Hypothalamus (tissue), 51 donors: Measurements from ENCODE around the gene REEP2.
"Not testable (repeated sequence)": the region's sequence is repeated elsewhere in the genome, so short reads cannot be mapped to it uniquely, and the experiment has no call there.

Source experiments
- DNase-seq, 51 donors: peaks; one replicate each; lab custom pipeline; 2025; lab: John Stamatoyannopoulos, UW

REEP2 gene

GRCh38 chr5:138465261-138466124 lies 26.6 kb downstream of the REEP2 start, which contains the start of gene EGR1:
Gene EGR1, plus strand, starts transcription at chr5:138465479. Its CDS starts 283 bp downstream, at chr5:138465762.
- peak in 50 of 51 donors; percentile 80 to 100 (median 97) for DNase-seq

- DNase-seq, result peak in 2 of 51 donors; percentile 45 to 65
These were observed 27.5 kb downstream of the REEP2 start for GRCh38 chr5:138466125-138466899.

- DNase-seq, result peak in 2 of 51 donors; percentile 40 to 54
These were observed 28.2 kb downstream of the REEP2 start for GRCh38 chr5:138466900-138467710.

DNA sequence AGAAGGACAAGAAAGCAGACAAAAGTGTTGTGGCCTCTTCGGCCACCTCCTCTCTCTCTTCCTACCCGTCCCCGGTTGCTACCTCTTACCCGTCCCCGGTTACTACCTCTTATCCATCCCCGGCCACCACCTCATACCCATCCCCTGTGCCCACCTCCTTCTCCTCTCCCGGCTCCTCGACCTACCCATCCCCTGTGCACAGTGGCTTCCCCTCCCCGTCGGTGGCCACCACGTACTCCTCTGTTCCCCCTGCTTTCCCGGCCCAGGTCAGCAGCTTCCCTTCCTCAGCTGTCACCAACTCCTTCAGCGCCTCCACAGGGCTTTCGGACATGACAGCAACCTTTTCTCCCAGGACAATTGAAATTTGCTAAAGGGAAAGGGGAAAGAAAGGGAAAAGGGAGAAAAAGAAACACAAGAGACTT lies 28.9 kb downstream of the REEP2 start:
- peak in 1 of 51 donors; percentile 43 for DNase-seq

DNA sequence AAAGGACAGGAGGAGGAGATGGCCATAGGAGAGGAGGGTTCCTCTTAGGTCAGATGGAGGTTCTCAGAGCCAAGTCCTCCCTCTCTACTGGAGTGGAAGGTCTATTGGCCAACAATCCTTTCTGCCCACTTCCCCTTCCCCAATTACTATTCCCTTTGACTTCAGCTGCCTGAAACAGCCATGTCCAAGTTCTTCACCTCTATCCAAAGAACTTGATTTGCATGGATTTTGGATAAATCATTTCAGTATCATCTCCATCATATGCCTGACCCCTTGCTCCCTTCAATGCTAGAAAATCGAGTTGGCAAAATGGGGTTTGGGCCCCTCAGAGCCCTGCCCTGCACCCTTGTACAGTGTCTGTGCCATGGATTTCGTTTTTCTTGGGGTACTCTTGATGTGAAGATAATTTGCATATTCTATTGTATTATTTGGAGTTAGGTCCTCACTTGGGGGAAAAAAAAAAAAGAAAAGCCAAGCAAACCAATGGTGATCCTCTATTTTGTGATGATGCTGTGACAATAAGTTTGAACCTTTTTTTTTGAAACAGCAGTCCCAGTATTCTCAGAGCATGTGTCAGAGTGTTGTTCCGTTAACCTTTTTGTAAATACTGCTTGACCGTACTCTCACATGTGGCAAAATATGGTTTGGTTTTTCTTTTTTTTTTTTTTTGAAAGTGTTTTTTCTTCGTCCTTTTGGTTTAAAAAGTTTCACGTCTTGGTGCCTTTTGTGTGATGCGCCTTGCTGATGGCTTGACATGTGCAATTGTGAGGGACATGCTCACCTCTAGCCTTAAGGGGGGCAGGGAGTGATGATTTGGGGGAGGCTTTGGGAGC lies 29.5 kb downstream of the REEP2 start:
- peak in 1 of 51 donors; percentile 24 for DNase-seq

DNA sequence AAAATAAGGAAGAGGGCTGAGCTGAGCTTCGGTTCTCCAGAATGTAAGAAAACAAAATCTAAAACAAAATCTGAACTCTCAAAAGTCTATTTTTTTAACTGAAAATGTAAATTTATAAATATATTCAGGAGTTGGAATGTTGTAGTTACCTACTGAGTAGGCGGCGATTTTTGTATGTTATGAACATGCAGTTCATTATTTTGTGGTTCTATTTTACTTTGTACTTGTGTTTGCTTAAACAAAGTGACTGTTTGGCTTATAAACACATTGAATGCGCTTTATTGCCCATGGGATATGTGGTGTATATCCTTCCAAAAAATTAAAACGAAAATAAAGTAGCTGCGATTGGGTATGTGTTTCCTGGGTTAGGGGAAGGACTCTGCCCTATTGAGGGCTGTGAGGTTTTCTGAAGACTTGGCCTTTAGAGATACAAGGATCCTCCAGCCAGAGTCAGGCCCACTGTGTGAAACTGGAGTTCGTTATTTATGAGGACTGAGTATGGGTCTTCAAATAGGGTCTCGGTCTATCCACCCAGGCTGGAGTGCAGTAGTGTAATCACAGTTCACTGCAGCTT lies 30.2 kb downstream of the REEP2 start:
- no peak for DNase-seq

DNA sequence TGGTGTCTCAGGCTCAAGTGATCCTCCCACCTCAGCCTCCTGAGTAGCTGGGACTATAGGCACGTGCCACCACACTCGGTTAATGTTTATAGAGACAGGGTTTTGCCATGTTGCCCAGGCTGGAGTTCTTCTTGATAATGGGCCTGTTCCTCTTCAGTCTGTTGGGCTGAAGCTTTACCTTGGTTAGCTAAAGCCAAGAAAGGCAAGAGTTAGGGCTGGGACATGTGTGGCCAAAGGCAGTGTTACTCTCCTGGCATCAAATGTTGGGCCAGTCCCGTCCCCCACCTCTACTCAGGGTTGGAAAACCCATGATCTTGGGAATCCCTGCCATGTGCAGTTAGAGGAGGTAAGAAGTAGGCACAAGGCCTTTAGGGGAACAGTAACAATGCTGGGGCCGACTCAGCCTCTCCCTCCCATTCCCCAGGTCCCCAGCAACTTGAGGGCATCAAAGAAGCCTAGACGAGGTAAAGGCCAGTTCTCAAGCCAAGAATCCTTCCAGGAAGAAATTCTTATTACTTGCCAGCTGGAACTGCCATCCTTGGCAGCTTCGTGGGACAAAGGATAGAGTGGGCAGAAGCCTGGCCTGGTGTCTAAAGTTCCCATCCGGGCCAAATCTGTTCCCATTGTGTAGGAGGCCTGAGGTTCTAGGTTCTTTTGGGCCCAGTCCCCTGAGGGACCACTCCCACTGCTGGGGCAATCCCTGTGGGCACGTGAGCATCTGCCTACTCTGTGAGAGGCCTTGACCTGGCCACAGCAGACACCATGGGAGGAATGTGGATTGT lies 30.9 kb downstream of the REEP2 start:
- peak in 1 of 51 donors; percentile 41 for DNase-seq

GRCh38 chr5:138470322-138471051 lies 31.6 kb downstream of the REEP2 start:
- no peak for DNase-seq

DNA sequence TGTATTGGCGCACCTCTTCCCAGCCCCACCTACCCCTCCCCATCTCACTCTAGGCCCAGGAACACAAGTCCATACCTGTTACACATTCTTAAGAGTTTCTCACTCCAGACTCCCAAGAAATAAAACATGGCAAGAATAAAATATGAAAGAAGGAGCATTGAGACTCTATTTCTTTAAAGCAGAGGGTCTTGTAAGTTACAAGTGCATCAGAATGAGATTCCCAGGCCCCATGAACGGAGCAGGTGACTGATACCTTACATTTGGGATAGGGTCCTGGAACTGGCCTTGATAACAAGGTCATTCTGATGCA lies 32.1 kb downstream of the REEP2 start:
- no peak for DNase-seq

DNA sequence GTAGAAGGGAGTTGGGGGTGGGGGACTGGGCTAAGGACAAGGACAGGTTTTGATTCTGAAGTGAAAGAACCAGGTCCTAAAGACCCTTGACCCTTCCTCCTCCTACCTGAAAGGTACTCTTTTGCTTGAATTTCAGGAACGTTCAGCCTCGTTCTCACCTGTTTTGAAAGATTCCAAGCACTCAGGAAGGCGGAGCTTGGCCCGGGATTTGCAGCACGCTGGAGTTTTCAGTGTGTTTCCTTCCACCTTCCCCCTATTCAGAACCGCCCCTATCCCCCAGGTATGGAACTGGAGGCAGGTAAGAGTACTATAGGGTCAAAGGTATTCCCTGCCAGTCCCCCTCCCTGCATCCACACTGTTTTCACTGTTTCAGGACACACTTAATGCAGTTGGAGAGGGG lies 33.5 kb downstream of the REEP2 start:
- DNase-seq, result no peak

DNA sequence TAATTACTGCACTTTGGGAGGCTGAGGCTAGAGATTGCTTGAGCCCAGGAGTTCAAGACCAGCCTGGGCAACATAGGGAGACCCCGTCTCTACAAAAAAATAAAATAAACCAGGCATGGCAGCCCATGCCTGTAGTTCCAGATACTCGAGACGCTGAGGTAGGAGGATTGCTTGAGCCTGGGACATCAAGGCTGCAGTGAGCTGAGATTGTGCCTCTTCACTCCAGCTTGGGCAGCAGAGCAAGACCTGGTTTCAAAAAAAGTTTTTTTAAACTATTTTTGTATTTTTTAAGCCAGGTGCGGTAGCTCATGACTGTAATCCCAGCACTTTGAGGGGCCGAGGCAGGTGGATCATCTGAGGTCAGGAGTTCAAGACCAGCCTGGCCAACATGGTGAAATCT lies 34.3 kb downstream of the REEP2 start:
- DNase-seq, result not testable (repeated sequence)

- no peak for DNase-seq
These were observed 38.1 kb downstream of the REEP2 start for GRCh38 chr5:138476918-138477317.

DNA sequence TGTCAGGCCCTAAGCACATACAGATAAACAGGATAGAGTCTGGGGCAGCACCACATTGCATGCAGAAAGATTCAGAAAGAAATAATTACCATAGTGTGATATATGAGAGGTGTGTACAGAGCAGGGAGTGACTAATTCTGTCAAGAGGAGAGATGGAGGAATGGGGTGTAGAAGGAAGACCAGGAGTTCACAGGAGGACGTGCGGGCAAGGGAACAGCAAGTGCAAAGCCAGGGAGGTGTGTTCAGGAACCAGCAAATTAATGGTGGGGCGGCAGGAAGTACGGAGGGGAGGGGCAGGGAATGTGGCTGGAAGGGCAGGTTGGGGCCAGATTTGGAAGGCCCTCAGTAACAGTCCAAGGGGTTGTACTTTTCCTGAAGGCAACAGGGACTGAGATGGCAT lies 43.8 kb downstream of the REEP2 start:
- DNase-seq, result no peak

- DNase-seq, result no peak
These were observed 49.7 kb downstream of the REEP2 start for GRCh38 chr5:138488481-138488945.

DNA sequence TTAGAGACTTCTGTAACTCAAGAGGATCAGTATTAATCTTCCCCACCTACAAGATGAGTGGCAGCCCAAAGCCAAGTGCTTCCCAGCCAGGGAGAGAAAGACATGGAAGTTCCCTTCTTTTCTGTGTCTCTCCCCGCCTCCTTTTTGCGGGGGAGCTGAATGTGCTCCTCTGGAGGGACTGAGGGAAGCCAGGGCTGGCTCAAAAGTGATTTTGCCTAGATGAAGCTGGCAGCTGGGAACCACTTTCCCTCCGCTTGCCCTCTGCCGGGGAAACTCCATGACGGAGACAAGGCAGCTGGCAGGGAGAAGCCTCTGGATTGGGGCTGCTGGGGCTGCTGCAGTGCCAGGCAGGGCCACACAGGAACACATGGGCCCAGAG lies 50.8 kb downstream of the REEP2 start:
- DNase-seq, result peak in 27 of 51 donors; percentile 23 to 72 (median 44)

DNA sequence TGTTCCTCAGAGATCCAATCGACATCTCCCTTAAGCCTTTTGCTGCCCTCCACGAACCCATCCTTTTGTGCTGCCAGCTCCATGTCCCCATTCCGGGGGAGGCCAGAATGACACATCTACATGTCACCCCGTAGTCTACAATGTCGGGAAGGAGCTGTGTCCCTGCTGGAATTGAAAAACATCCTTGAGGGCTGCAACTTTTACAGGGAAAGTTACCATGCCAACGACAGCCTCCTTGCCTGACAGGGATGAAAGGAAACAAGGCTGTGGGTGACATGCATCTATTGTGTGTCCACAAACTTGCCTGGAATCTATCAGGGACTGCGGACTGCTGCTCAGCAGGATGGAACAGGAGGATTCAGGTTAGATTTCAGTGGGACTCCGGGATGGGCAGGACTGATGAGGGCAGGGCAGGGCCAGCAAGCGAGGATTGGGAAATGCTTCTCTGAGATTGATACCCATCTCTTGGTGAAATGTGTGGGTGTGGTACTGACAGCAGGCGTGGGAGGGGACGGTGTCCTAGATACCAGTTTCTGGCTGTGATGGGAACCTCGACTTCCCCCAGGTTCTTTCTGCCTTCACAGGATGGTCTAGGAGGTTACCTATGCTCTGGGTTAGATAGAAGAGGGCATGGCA lies 51.9 kb downstream of the REEP2 start:
- peak in 4 of 51 donors; percentile 27 to 34 (median 32) for DNase-seq

DNA sequence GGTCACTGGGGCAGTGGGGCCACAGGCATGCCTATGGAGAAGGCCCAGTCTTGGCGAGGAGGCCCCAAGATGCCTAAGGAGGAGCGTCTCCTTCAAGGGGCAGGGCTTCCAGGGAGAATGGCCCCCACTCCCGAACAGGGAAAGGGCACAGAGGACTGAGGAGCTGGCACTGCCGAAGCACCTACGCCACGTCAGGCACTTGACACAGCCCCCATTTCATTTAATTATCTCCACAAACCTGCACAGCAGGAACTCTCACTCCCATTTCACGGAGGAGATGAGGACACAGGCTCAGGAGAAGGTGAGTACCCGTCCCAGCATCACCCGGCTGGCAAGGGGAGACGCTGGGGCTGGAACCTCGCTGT lies 52.4 kb downstream of the REEP2 start:
- DNase-seq, result peak in 1 of 51 donors; percentile 33
